Brain microvascular endothelial cell (primary cell): Measurements from ENCODE around the gene KLF14.

Experiments used
- DNase-seq: peaks from one replicate; pipeline ENCODE4 v3.0.0-alpha.2; 2020
- H3K27ac ChIP-seq: fragments of 250-450 bp; sonication (Bioruptor Pico); 2 replicates; pipeline ENCODE4 v1.5.1; 2020; ENCODE audit warnings: mild to moderate bottlenecking, moderate library complexity
- H3K27me3 ChIP-seq: fragments of 250-450 bp; sonication (Bioruptor Pico); replicated peaks from 2 replicates; pipeline ENCODE4 v1.5.1; 2020; ENCODE audit warnings: mild to moderate bottlenecking
- H3K36me3 ChIP-seq: fragments of 250-450 bp; sonication (Bioruptor Pico); replicated peaks from 2 replicates; pipeline ENCODE4 v1.5.1; 2020; ENCODE audit warnings: mild to moderate bottlenecking
- H3K4me3 ChIP-seq: 2 replicates; pipeline ENCODE4 v1.5.1; 2011; ENCODE audit warnings: low read depth, mild to moderate bottlenecking, control low read depth, low read length, moderate library complexity
- in situ Hi-C: cut with HindIII; loops from 2 replicates; pipeline ENCODE4 v1.10.0; 2017; ENCODE audit warnings: low sequenced_read_pairs, low pct_ligation_motif_present
- TF ChIP-seq, protein P1 (sequence below): IDR thresholded peaks from 2 replicates; pipeline ENCODE4 v1.5.1; 2011; ENCODE audit warnings: low read depth, mild to moderate bottlenecking, moderate library complexity, low read length, control low read depth, inconsistent platforms; ENCODE audit errors: missing control alignments

KLF14 gene

GRCh38 chr7:130741331-130741995, 7.5 kb upstream of the KLF14 start:
- in situ Hi-C loops = no loop called here
- Histone ChIP-seq H3K27ac (no peak overlapping the region), H3K4me3 (no peak overlapping the region), H3K36me3 (no peaks in the 10 kb centered on the region), H3K27me3 (peaks cover 49% of the 10 kb centered on the region)
- TF ChIP-seq, protein P1, sequence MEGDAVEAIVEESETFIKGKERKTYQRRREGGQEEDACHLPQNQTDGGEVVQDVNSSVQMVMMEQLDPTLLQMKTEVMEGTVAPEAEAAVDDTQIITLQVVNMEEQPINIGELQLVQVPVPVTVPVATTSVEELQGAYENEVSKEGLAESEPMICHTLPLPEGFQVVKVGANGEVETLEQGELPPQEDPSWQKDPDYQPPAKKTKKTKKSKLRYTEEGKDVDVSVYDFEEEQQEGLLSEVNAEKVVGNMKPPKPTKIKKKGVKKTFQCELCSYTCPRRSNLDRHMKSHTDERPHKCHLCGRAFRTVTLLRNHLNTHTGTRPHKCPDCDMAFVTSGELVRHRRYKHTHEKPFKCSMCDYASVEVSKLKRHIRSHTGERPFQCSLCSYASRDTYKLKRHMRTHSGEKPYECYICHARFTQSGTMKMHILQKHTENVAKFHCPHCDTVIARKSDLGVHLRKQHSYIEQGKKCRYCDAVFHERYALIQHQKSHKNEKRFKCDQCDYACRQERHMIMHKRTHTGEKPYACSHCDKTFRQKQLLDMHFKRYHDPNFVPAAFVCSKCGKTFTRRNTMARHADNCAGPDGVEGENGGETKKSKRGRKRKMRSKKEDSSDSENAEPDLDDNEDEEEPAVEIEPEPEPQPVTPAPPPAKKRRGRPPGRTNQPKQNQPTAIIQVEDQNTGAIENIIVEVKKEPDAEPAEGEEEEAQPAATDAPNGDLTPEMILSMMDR = no peak
- DNase-seq = no peak

DNA sequence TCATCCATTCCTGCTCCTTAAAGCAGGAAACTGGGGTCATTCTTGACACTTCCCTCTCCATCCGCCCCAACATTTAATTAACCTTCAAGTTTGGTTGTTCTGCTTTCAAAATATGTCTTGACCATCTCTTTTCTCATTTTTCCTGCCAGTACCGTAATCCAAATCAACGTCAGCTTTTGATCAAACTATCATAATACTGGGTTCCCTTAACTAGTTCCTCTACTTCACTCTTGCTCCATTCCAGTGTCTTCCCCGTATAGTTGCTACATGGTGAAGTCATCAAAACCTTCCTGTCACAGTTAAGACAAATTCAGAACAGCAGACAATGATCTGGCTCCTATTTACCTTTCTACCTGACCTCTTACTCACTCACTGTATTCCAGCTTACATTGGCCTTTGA, 6.6 kb upstream of the KLF14 start:
- Histone ChIP-seq H3K27me3 (peaks cover 49% of the 10 kb centered on the region), H3K4me3 (no peak overlapping the region), H3K27ac (no peak overlapping the region), H3K36me3 (no peaks in the 10 kb centered on the region)
- TF ChIP-seq, protein P1 = no peak
- in situ Hi-C loops = no loop called here
- DNase-seq = no peak

DNA sequence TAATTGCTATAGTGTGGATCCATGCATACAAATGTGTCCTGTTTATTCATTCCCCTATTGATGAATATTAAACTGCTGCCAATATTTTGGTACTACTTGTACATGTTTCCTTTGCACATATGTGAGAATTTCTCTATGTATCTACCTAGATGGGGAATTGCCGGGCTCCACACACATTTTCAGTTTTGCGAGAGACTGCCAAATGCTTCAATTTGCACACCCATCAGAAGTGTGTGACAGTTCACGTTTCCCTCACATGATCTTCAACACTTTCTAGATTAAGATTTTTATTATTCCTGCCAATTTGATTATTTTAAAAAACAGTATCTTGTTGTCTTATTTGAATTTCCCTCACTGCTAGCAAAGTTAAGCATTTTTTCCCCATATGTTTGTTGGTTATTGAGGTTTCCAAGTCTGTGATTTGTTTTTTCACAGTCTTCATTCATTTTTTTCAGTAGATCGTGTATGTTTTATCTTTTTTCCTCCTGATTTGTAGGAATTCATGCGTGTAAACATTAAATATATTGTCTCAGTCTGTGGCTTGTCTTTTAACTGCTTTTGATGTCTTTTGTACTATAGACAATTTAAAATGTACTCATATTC, 2.4 kb upstream of the KLF14 start:
- Histone ChIP-seq H3K36me3 (no peaks in the 10 kb centered on the region), H3K27ac (no peak overlapping the region), H3K4me3 (no peak overlapping the region), H3K27me3 (peaks cover 46% of the 10 kb centered on the region)
- in situ Hi-C loops = no loop called here
- DNase-seq = no peak
- TF ChIP-seq, protein P1 = no peak

- H3K27me3 ChIP-seq = peaks cover 36% of the 10 kb centered on the region
- no peaks in the 10 kb centered on the region for H3K36me3 ChIP-seq
- no peak for DNase-seq
- no peak overlapping the region for H3K27ac ChIP-seq
- H3K4me3 ChIP-seq = peak overlapping the region; percentile 61
- in situ Hi-C loops = no loop called here
- TF ChIP-seq, protein P1 = no peak
Observed at GRCh38 chr7:130734815-130735716, 1.1 kb upstream of the KLF14 start.

DNA sequence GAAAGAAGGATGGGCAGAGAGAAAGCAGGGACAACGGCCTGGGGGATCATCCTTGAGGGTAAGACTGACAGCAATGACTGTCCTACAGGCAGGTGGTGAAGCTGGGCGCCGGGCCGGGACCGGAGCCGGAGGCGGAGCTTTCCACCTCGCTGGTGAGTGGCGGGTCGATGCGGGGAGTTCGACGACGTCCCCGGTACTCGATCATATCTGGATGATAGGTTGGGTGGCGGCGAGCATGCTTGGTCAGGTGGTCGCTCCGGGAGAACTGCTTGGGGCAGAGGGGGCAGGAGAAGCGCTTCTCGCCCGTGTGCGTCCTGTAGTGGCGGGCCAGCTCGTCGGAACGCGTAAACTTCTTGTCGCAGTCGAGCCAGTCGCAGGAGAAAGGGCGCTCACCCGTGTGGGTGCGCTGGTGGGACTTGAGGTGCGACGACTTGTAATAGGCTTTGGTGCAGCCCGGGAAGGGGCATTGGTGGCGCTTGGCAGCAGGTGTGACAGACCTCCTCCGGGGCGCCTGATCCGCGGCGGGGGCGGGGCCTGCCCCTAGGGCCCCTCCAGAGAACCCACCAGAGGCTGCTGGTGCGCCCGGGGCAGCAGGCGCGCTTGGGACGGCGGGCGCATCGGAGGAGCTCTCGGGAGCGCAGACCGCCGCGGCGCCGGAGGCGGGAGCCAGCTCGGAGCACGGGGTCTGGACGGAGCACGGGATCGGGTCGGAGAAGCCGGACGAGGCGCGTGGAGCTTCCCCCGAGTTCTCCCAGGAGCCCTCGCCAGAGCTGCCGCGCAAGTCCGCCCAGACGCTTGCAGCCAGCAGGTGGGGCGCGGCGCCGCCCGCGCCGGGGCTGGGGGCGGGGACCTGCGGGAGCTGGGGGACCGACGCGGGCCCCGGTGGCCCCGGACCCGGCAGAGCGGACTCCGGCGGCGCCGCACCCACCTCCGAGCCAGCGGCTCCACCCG, 752 bp downstream of the KLF14 start:
- Histone ChIP-seq H3K27me3 (peaks cover 28% of the 10 kb centered on the region), H3K4me3 (peak overlapping the region; percentile 30), H3K36me3 (no peaks in the 10 kb centered on the region), H3K27ac (no peak overlapping the region)
- TF ChIP-seq, protein P1 = no peak
- no peak for DNase-seq
- in situ Hi-C loops = no loop called here
